ENCODE data around the gene MRPL43. TPM values are rescaled to one million over a fixed set of nuclear protein-coding genes. Genes with fewer than 3 reads are reported as not detected.

The MRPL43 gene
- total RNA-seq, 2 experiments from 2014 or later, result 56.3 to 58.1 TPM

DNA sequence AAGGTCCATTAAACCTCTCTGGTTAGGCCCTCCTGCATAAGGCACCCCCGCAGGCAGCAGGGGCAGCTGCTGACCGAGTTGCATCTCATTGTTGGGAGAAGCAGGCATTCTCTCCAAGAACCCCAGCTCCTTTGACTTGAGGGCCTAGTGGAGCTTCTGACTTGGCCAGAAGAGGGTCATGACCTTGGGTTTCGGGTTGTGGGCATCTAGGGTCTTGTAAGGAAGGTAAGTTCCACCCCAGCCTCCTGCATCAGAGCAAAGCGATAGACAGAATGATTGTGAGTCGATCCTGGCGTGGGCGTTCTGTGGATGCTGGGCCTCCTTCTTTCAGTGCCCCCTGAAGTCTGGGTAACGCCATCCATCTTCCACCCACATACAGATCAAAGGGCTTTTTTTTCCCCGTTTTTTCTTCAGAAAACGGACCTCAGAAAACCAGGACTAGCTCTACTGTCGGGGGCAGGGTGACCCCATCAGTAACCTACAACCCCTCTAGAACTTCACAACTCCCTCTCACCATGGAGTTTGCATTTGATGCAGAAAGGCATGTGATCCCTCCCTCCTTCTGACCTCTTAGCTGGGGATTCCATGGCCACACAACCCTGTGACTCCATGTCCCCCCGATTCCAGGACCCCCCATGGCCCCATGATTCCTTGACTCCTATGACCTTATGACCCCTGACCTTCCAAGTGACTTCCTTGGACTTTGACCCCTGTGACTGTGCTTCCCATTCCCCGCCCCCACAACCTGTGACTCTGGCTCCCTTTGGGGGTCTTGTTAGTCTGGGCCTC is 15.0 kb downstream of the MRPL43 start:
- no peaks in the 10 kb centered on the region for H3K9me3 Mint-ChIP-seq
- H3K36me3 Mint-ChIP-seq, result no peaks in the 10 kb centered on the region
- no peak overlapping the region for H3K4me3 Mint-ChIP-seq
- peaks cover 13% of the 10 kb centered on the region for H3K4me1 Mint-ChIP-seq
- DNase-seq, result no peak
- no peak overlapping the region for H3K27ac Mint-ChIP-seq
- no peaks in the 10 kb centered on the region for H3K27me3 Mint-ChIP-seq

DNA sequence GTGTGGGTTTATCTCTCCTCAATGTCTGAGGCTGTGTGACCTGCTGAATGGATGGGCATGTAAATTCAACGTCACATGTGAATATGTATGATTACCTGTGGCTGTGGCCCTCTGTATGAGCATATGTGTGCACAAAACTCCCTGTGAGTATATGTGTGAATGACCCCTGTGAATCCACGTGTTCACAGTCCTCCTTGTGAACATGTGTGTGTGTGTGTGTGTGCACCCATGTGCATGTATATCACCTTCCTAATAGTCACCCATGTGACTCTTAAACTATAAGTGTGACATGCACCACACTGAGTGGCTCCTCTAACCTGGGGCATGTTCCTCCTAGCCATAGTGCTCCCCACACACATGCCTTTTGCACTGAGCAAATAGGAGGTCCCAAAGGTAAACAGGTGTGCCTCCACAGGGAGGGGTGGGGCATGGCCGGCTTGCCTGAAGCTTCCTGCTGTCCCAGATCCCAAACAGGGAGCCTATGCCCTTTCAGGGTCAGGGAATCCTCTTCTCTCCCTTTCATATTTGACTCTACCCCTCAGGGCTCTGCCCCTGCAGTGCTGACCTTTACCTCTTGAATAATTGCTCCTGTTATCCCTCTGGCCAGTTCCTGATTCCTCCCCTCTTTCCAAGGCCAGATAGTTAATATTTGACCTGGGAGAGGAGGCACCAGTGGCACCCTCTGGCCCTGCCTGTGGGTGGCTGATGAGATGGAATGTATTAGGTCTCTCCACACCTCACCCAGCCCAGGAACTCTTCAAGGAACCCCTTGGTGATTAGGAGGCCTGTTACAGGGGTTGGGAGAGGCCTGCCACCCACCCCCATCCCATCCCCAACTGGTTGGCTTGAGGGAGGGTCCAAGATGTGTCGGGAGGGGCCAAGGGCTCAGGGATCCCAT is 16.1 kb downstream of the MRPL43 start:
- H3K27me3 Mint-ChIP-seq, result no peaks in the 10 kb centered on the region
- peaks cover 13% of the 10 kb centered on the region for H3K4me1 Mint-ChIP-seq
- H3K9me3 Mint-ChIP-seq, result no peaks in the 10 kb centered on the region
- H3K4me3 Mint-ChIP-seq, result no peak overlapping the region
- H3K27ac Mint-ChIP-seq, result no peak overlapping the region
- no peaks in the 10 kb centered on the region for H3K36me3 Mint-ChIP-seq
- no peak for DNase-seq

DNA sequence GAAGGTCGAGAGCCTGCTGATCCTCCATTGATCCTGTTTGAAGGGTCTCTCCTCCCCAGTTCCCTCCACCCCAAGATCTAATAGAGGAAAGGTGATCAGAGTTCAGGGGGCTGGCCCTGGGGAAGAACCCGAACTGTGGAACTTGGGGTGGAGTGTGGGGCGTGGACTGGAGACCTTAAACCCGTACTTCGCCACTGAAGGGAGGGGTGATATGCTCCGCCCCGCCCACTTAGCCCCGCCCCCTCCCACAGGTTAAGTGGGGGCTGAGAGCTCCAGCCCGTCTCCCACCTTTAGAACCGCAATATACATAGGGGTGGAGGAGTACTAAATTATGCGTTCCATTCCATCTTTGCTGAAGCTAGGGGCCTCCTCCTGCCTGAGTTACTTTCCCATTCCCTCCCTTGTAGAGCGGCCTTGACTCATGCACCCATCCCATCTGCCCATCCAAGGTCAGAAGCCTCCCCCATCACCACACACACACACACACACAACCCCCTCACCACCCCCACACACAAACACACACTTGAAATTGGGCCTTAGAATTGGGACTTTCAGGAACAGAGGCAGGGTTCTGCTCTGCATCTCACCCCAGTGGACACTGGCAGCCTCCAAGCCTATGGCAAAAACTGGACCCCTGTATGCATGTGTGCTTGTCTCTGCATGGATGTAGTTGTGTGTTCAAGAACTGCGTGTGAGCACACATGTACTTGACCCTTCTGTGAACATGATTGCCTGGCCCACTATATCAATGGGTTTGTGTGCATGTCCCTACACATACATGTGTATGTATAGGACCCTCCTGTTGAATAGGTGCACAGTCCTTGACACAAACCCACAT is 17.0 kb downstream of the MRPL43 start:
- Mint-ChIP-seq H3K27ac (no peak overlapping the region), H3K9me3 (no peaks in the 10 kb centered on the region), H3K27me3 (no peaks in the 10 kb centered on the region), H3K4me3 (peak overlapping the region; percentile 40), H3K36me3 (peaks cover 5% of the 10 kb centered on the region), H3K4me1 (peaks cover 13% of the 10 kb centered on the region)
- DNase-seq, result no peak

DNA sequence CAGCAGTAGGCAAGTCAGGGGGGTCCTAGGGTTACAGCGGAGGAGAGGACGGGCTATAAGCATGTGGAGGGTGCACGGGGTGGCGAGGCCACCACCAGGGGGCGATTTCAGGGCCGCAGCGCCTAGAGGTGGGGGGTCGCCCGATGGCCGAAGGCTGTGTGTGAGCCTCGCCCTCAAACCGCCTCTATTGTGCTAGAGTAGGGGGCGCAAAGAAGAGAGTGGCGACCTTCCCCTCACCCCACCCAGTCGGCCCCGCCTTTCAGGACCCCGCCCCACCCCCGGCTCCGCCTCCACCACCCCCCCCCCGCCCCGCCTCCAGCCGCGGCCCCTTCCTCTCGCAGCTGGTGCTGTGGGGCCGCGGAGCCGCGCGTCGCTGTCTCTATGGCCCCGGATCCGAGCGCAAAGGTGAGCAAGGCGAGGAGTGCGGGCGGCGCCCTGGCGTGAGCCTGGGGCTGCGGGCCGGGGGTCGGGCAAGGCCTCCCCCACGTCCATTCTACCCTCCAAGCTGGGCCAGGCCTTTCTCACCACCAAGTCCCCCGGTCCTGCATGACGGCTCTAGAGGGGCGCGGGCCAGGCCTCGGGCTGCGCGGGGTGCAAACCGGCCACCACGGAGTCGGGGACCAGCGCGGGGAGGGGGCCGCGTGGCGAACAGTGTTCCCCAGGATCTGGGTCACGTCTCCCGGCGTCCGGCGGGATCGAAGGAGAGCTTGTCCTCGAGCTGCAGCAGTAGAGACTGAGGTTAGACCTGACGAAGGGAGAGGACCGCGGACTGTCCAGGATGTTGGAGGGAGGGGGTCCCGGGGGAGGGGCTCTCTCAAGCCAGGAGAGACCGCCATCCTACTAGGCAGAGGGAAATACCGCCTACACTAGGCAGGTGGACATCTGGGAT is 17.9 kb downstream of the MRPL43 start, which contains the start of gene SEMA4G:
Gene SEMA4G (plus strand): TSS at position 318 of the 889 bp plus-strand sequence. CDS start 3,409 bp downstream, outside the sequence.
- no peaks in the 10 kb centered on the region for H3K9me3 Mint-ChIP-seq
- no peaks in the 10 kb centered on the region for H3K27me3 Mint-ChIP-seq
- H3K4me1 Mint-ChIP-seq, result peaks cover 13% of the 10 kb centered on the region
- H3K36me3 Mint-ChIP-seq, result peaks cover 5% of the 10 kb centered on the region
- H3K4me3 Mint-ChIP-seq, result peak within 1 kb of the TSS; percentile 52
- no peak within 1 kb of the TSS for H3K27ac Mint-ChIP-seq
- peak; percentile 50 for DNase-seq

DNA sequence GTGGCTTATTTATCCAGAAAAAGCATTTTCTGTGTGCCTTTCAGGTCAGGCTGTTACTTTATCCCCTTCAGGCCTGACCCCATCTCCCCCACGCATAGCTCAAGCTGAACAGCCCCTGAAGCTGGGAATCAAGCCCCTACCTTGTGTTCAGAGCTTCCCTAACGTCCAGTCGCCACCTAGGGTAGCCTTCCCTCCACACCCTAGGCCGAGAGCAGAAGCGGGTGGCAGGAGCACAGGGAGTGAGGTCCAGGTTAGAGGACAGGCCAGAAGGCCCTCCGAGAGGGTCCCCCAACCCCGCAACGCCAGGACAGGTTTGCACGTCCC is 18.5 kb downstream of the MRPL43 start:
- no peak overlapping the region for H3K27ac Mint-ChIP-seq
- H3K4me1 Mint-ChIP-seq, result peaks cover 13% of the 10 kb centered on the region
- H3K36me3 Mint-ChIP-seq, result peaks cover 5% of the 10 kb centered on the region
- H3K4me3 Mint-ChIP-seq, result peak overlapping the region; percentile 52
- DNase-seq, result no peak
- no peaks in the 10 kb centered on the region for H3K27me3 Mint-ChIP-seq
- no peaks in the 10 kb centered on the region for H3K9me3 Mint-ChIP-seq

DNA sequence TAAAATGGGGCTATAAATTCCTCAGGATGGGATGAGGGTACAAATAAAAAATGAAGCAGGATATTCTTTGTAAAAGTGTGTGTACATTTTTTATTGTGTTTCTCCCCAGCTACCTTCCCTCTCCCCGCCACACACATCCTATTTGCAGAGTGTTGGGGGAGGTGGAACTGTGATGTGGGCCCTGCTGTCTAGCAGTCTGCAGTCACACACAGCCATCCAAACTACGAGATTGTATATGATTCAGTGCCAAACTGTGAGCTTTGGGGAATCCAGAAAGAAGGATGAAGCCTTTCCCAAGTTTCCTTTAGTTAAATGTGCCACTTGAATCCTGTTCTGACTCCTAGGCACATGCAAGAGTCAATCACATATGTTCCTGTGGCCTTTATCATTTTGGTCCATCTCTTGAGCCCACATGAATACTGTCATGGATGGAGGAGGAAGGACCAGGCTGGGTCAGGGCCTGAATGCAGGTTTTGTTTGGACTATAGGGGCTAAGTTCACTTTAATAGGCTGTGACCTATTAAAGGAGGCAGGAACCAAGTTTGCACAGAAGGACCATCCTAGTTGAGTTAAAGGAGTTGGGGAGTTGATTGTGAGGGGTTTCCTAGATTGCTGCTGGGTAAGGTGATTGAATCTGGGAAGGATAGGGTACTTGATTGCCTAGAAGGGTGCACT is 19.1 kb downstream of the MRPL43 start:
- Mint-ChIP-seq H3K36me3 (peaks cover 7% of the 10 kb centered on the region), H3K27ac (no peak overlapping the region), H3K4me1 (peaks cover 13% of the 10 kb centered on the region), H3K4me3 (no peak overlapping the region), H3K9me3 (no peaks in the 10 kb centered on the region), H3K27me3 (no peaks in the 10 kb centered on the region)
- no peak for DNase-seq

DNA sequence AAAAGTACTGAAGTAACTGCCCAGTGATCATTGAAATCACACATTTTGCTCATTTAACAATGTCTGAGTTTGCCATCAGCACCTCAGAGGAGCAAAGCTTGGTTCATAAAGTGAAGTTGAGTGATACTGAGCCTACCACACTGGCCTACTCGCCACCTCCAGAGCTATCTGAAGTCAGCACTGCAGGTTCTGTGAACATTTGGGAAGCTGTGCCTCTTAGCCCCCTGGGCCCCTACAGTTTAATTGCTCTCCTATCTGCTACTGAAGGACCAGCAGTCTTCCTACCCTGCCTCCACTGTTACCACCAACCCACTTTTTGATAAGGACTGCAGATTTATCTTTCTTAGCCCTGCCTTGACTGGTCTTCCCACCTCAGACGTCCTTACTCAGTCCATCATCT is 20.0 kb downstream of the MRPL43 start:
- Mint-ChIP-seq H3K27ac (no peak overlapping the region), H3K4me3 (no peak overlapping the region), H3K9me3 (no peaks in the 10 kb centered on the region), H3K36me3 (peaks cover 10% of the 10 kb centered on the region), H3K4me1 (peaks cover 10% of the 10 kb centered on the region), H3K27me3 (no peaks in the 10 kb centered on the region)
- DNase-seq, result no peak

DNA sequence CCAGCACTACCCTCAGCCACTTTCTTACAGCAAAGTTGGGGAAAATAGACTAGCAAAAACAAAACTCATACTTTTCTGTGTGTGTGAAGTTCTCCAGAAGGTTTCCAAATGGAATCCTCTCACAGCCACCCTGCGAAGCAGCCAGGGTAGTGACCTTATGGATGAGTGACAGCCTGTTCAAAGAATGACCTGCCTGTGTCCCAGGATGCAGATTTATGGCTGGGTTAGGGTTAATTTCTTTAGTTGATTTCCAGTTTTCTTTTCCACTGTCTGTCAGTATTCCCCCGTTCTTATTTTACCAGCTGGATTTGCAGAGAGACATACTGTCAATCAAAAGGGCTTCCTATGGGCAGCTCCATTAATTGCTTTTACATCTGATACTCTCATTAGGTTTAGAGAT is 20.4 kb downstream of the MRPL43 start:
- H3K27ac Mint-ChIP-seq, result no peak overlapping the region
- no peak overlapping the region for H3K4me3 Mint-ChIP-seq
- no peak for DNase-seq
- no peaks in the 10 kb centered on the region for H3K9me3 Mint-ChIP-seq
- peaks cover 10% of the 10 kb centered on the region for H3K36me3 Mint-ChIP-seq
- H3K4me1 Mint-ChIP-seq, result peaks cover 9% of the 10 kb centered on the region
- H3K27me3 Mint-ChIP-seq, result no peaks in the 10 kb centered on the region

DNA sequence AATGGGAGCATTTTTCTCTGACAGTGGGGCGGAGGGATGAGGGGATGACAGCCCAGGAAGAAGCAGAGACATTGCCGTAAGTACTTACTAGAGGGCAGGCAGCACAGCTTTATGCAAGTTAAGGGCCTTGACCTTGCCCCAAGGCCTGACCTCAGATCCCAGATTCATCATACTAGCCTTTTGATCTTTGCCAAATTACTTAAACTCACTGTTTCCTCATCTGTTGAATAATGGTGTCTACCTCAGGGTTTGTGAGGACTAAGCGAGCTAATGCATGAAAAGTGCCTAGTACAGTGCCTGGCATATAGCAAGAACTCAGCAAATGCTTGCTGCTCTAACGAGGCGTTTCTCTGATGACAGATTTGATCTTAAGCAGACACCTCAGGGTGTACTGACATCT is 21.5 kb downstream of the MRPL43 start:
- Mint-ChIP-seq H3K9me3 (no peaks in the 10 kb centered on the region), H3K27me3 (no peaks in the 10 kb centered on the region), H3K27ac (no peak overlapping the region), H3K36me3 (peaks cover 10% of the 10 kb centered on the region), H3K4me1 (peaks cover 9% of the 10 kb centered on the region), H3K4me3 (no peak overlapping the region)
- no peak for DNase-seq

DNA sequence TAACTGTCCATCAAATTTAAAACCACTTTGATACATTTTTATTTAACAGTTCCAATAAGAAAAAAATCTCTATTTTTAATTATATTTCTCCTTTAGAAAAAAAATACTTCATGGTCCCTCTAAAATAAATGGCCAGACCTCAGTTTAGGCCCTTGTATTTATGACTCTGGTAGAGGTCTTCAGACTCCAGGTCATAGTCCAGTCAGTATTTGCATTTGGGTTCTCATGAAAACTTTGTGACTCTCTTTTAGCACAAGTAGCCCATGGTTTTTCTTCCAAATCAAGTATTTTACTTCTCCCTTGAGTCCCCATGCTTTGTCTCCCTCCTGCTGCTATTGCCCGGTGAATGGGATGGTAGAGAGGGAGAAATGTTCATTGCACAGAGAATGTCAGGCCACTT is 23.5 kb downstream of the MRPL43 start:
- Mint-ChIP-seq H3K4me1 (peaks cover 4% of the 10 kb centered on the region), H3K27ac (no peak overlapping the region), H3K4me3 (no peak overlapping the region), H3K9me3 (no peaks in the 10 kb centered on the region), H3K36me3 (peaks cover 11% of the 10 kb centered on the region), H3K27me3 (no peaks in the 10 kb centered on the region)
- DNase-seq, result no peak

DNA sequence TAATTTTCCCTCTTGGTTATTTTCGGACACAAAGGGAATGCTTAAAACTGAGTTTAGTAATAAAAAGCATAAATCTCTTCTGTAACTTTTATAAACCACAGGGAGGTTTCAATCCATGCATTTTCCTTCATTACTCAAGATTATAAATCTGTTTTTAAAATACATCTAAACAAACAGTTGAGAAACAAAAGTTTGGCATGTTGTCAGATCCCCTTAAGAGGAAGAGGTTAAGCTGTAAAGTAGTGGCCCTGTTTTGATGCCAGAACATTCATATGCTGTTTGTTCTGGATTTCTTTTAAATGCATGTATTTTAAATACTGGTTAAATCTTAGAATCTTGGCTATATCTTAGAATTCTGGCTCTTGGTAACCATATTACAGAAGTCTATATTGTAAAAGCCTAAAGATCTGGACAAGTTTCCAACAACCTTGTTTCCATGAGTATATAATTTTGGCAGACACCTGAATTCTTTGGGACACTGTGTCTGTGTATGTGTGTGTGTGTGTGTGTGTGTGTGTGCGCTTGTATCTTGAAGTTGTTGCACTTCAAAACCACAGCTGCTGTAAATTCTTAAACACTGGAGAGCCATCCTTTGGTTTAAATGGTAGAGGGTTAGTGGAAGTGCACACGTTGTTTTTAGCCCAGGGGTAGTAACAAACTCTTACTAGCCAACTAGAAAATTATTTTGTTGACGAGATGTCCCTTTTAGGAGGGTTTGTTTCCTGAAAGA is 24.8 kb downstream of the MRPL43 start:
- Mint-ChIP-seq H3K27ac (no peak overlapping the region), H3K27me3 (no peaks in the 10 kb centered on the region), H3K4me1 (no peaks in the 10 kb centered on the region), H3K9me3 (no peaks in the 10 kb centered on the region), H3K4me3 (no peak overlapping the region), H3K36me3 (peaks cover 13% of the 10 kb centered on the region)
- no peak for DNase-seq

DNA sequence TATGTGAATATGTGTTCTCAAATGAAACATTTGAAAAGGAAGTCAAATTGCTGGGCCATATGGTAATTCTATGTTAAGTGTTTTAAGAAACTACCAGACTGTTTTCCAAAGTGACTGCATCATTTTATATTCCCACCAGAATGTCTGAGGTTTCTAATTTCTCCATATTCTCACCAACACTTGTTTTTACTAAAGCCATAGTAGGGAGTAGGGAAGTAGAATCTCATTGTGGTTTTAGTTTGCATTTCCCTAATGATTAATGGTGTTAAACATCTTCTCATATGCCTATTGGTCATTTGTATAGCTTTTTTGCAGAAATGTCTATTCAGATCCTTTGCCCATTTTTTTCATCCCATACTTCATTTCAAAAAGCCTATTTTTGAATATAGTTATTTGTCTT is 27.0 kb downstream of the MRPL43 start:
- peaks cover 9% of the 10 kb centered on the region for H3K4me1 Mint-ChIP-seq
- no peak for DNase-seq
- H3K36me3 Mint-ChIP-seq, result peaks cover 14% of the 10 kb centered on the region
- H3K27ac Mint-ChIP-seq, result no peak overlapping the region
- no peak overlapping the region for H3K4me3 Mint-ChIP-seq
- no peaks in the 10 kb centered on the region for H3K9me3 Mint-ChIP-seq
- H3K27me3 Mint-ChIP-seq, result no peaks in the 10 kb centered on the region

DNA sequence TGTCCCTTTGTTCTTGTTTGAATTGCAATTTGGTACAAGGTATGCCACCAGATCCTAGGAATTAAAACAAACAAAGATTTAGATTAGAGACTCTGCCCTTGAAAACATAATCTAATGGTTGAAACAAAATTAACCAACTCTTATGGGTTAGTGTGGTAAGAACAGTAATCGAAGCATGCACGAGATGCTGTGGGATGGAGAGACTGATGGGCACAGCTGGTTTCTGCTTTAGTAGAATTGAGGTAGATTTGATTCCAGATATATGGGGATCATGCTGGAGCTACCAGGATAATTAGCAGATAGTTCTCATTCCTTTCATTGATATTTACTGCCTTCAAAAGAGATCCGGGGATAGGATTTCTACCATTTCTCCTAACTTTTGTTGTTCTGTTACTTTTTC is 38.4 kb downstream of the MRPL43 start:
- Mint-ChIP-seq H3K27ac (no peak overlapping the region), H3K4me1 (peaks cover 3% of the 10 kb centered on the region), H3K9me3 (no peaks in the 10 kb centered on the region), H3K27me3 (no peaks in the 10 kb centered on the region), H3K36me3 (peaks cover 25% of the 10 kb centered on the region), H3K4me3 (no peak overlapping the region)
- no peak for DNase-seq

Data from activated naive CD8-positive, alpha-beta T cell treated with anti-CD3 and anti-CD28 coated beads for 36 hours (primary cell).